Neural crest cell (in vitro differentiated cells): ENCODE measurements around the gene PCBP3. TPM values are rescaled to one million over a fixed set of nuclear protein-coding genes. Genes with fewer than 3 reads are reported as not detected.

ENCODE experiments used
- DNase-seq: peaks from one replicate; pipeline ENCODE4 v3.0.0; 2021; ENCODE audit warnings: low read depth, mixed read lengths, low spot score
- H3K27ac Mint-ChIP-seq: one replicate; pipeline ENCODE4 v1.8.0; 2021; ENCODE audit warnings: mild to moderate bottlenecking, mixed read lengths; ENCODE audit not compliant: unreplicated experiment
- H3K27me3 Mint-ChIP-seq: 2 replicates; pipeline ENCODE4 v1.8.0; 2021; ENCODE audit warnings: low read depth, mild to moderate bottlenecking, mixed read lengths
- H3K36me3 Mint-ChIP-seq: 2 replicates; pipeline ENCODE4 v1.8.0; 2021; ENCODE audit warnings: low read depth, mild to moderate bottlenecking, mixed read lengths
- H3K4me1 Mint-ChIP-seq: 2 replicates; pipeline ENCODE4 v1.8.0; 2021; ENCODE audit warnings: mixed read lengths
- H3K4me3 Mint-ChIP-seq: one replicate; pipeline ENCODE4 v1.8.0; 2021; ENCODE audit warnings: mild to moderate bottlenecking, mixed read lengths
- H3K9me3 Mint-ChIP-seq: 2 replicates; pipeline ENCODE4 v1.8.0; 2021; ENCODE audit warnings: mixed read lengths
- total RNA-seq: library from RNA; stranded (reverse); gene quantifications from 2 replicates; pipeline ENCODE4 v1.2.1, GENCODE V29; 2021
- TF ChIP-seq, protein P1 (sequence below): fragments of 200-600 bp; sonication (generic); conservative IDR thresholded peaks from 2 replicates; pipeline ENCODE4 v1.5.0; 2021; ENCODE audit warnings: antibody characterized with exemption, mild to moderate bottlenecking

Gene PCBP3
- total RNA-seq, 1 donor from 2014 or later, result 5.1 TPM

GRCh38 chr21:45941717-45942546, 298.4 kb downstream of the PCBP3 start:
- Mint-ChIP-seq H3K9me3 (no peaks in the 10 kb centered on the region), H3K4me1 (no peaks in the 10 kb centered on the region), H3K4me3 (no peak overlapping the region), H3K27me3 (no peaks in the 10 kb centered on the region), H3K36me3 (no peaks in the 10 kb centered on the region), H3K27ac (no peak overlapping the region)
- TF ChIP-seq, protein P1, sequence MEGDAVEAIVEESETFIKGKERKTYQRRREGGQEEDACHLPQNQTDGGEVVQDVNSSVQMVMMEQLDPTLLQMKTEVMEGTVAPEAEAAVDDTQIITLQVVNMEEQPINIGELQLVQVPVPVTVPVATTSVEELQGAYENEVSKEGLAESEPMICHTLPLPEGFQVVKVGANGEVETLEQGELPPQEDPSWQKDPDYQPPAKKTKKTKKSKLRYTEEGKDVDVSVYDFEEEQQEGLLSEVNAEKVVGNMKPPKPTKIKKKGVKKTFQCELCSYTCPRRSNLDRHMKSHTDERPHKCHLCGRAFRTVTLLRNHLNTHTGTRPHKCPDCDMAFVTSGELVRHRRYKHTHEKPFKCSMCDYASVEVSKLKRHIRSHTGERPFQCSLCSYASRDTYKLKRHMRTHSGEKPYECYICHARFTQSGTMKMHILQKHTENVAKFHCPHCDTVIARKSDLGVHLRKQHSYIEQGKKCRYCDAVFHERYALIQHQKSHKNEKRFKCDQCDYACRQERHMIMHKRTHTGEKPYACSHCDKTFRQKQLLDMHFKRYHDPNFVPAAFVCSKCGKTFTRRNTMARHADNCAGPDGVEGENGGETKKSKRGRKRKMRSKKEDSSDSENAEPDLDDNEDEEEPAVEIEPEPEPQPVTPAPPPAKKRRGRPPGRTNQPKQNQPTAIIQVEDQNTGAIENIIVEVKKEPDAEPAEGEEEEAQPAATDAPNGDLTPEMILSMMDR, result no peak
- no peak for DNase-seq

- no peaks in the 10 kb centered on the region for H3K36me3 Mint-ChIP-seq
- DNase-seq, result no peak
- H3K27me3 Mint-ChIP-seq, result no peaks in the 10 kb centered on the region
- H3K9me3 Mint-ChIP-seq, result no peaks in the 10 kb centered on the region
- no peaks in the 10 kb centered on the region for H3K4me1 Mint-ChIP-seq
- TF ChIP-seq, protein P1, result no peak
- H3K27ac Mint-ChIP-seq, result no peak overlapping the region
- no peak overlapping the region for H3K4me3 Mint-ChIP-seq
Observed at GRCh38 chr21:45942755-45943629, 299.5 kb downstream of the PCBP3 start.

GRCh38 chr21:45943630-45944540, 300.4 kb downstream of the PCBP3 start:
- H3K27ac Mint-ChIP-seq, result no peak overlapping the region
- no peak overlapping the region for H3K4me3 Mint-ChIP-seq
- H3K27me3 Mint-ChIP-seq, result no peaks in the 10 kb centered on the region

DNA sequence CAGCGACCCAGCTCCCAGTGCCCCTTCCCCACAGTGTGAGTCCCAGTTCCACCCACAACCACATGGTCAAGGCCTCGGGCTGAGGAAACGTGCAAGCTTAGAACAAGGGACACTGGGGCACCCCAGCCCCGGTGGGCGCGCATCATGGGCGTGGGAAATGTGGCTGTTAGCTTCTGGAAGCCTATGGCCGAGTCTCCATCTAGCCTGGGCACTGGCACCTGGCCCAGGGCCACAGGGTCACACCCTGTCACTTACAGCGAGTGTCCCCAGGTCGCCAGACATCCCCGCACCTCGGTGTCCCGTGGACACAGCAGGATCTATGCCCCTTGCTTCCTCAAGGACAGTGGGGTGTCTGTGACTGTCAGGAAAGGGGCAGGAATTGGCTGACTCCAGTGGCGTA, 301.1 kb downstream of the PCBP3 start:
- no peak overlapping the region for H3K27ac Mint-ChIP-seq
- DNase-seq, result no peak
- no peaks in the 10 kb centered on the region for H3K27me3 Mint-ChIP-seq
- H3K9me3 Mint-ChIP-seq, result no peaks in the 10 kb centered on the region
- no peaks in the 10 kb centered on the region for H3K4me1 Mint-ChIP-seq
- no peaks in the 10 kb centered on the region for H3K36me3 Mint-ChIP-seq
- H3K4me3 Mint-ChIP-seq, result no peak overlapping the region
- TF ChIP-seq, protein P1, result no peak

More at GRCh38 chr21:45943630-45944540, 300.4 kb downstream of the PCBP3 start:
- TF ChIP-seq, protein P1, result no peak
- Mint-ChIP-seq H3K36me3 (no peaks in the 10 kb centered on the region), H3K9me3 (no peaks in the 10 kb centered on the region), H3K4me1 (no peaks in the 10 kb centered on the region)
- DNase-seq, result no peak
